Measurements from ENCODE around the gene SART1. TPM values are rescaled to one million over a fixed set of nuclear protein-coding genes. Genes with fewer than 3 reads are reported as not detected.

The SART1 gene
- total RNA-seq, 4 donors from 2014 or later, result 12.0 to 55.2 (median 33.3) TPM

- in situ Hi-C loops (cut with MboI; ENCODE audit: low sequenced_read_pairs in 4 of 4) (no loop called here), intact Hi-C loops (cut with DNase I; ENCODE audit: low total_unique reads) (no loop called here)
- DNase-seq (no peak), ATAC-seq (no peak)
- Histone ChIP-seq H3K27me3 (peaks cover 0 to 3% (median 0%) of the 10 kb centered on the region in 3 donors), H3K36me3 (no peaks in the 10 kb centered on the region), H3K27ac (no peak overlapping the region), H3K9me3 (no peaks in the 10 kb centered on the region), H3K4me3 (no peak overlapping the region), H3K4me1 (no peaks in the 10 kb centered on the region)
- TF ChIP-seq CTCF (IDR thresholded peaks at IDR 0.05 in 4 of 5, conservative IDR thresholded peaks at IDR 0.05 in 1 of 5), result no peak
- TF ChIP-seq POLR2A (IDR thresholded peaks at IDR 0.05), result no peak
These were observed 9.4 kb upstream of the SART1 start for GRCh38 chr11:65952052-65952521.

GRCh38 chr11:65953471-65953870, 8.1 kb upstream of the SART1 start:
- Histone ChIP-seq H3K36me3 (no peaks in the 10 kb centered on the region), H3K4me1 (no peaks in the 10 kb centered on the region), H3K27me3 (peaks cover 0 to 3% (median 0%) of the 10 kb centered on the region in 3 donors), H3K4me3 (no peak overlapping the region), H3K27ac (no peak overlapping the region), H3K9me3 (no peaks in the 10 kb centered on the region)
- no peak for ATAC-seq
- intact Hi-C loops (cut with DNase I; ENCODE audit: low total_unique reads) (no loop called here), in situ Hi-C loops (cut with MboI; ENCODE audit: low sequenced_read_pairs in 4 of 4) (no loop called here)
- no peak for DNase-seq
- TF ChIP-seq CTCF (IDR thresholded peaks at IDR 0.05 in 4 of 5, conservative IDR thresholded peaks at IDR 0.05 in 1 of 5) (no peak), POLR2A (IDR thresholded peaks at IDR 0.05) (no peak)

GRCh38 chr11:65954771-65955170, 6.8 kb upstream of the SART1 start:
- no peaks in the 10 kb centered on the region for H3K36me3 ChIP-seq
- no peaks in the 10 kb centered on the region for H3K4me1 ChIP-seq
- DNase-seq (no peak), ATAC-seq (no peak)
- in situ Hi-C loops (cut with MboI; ENCODE audit: low sequenced_read_pairs in 4 of 4) (no loop called here), intact Hi-C loops (cut with DNase I; ENCODE audit: low total_unique reads) (no loop called here)
- TF ChIP-seq POLR2A (IDR thresholded peaks at IDR 0.05) (no peak), CTCF (IDR thresholded peaks at IDR 0.05 in 4 of 5, conservative IDR thresholded peaks at IDR 0.05 in 1 of 5) (no peak)
- H3K27me3 ChIP-seq, result peaks cover 0 to 3% (median 0%) of the 10 kb centered on the region in 3 donors
- H3K9me3 ChIP-seq, result no peaks in the 10 kb centered on the region
- H3K27ac ChIP-seq, result no peak overlapping the region
- no peak overlapping the region for H3K4me3 ChIP-seq

- no peak for ATAC-seq
- peaks cover 0 to 3% (median 0%) of the 10 kb centered on the region in 3 donors for H3K27me3 ChIP-seq
These were observed 3.2 kb upstream of the SART1 start for GRCh38 chr11:65958291-65958690.

More at GRCh38 chr11:65958291-65958690, 3.2 kb upstream of the SART1 start:
- no peaks in the 10 kb centered on the region for H3K9me3 ChIP-seq
- intact Hi-C loops (cut with DNase I; ENCODE audit: low total_unique reads) (no loop called here), in situ Hi-C loops (cut with MboI; ENCODE audit: low sequenced_read_pairs in 4 of 4) (no loop called here)
- DNase-seq, result no peak
- H3K36me3 ChIP-seq, result no peaks in the 10 kb centered on the region
- H3K27ac ChIP-seq, result no peak overlapping the region
- TF ChIP-seq POLR2A (IDR thresholded peaks at IDR 0.05) (no peak), CTCF (IDR thresholded peaks at IDR 0.05 in 4 of 5, conservative IDR thresholded peaks at IDR 0.05 in 1 of 5) (no peak)
- H3K4me1 ChIP-seq, result peaks cover 8 to 15% of the 10 kb centered on the region in 2 donors
- H3K4me3 ChIP-seq, result no peak overlapping the region

All from gastrocnemius medialis (tissue), 4 donors.